Measurements from ENCODE around the gene ALDH9A1. TPM values are rescaled to one million over a fixed set of nuclear protein-coding genes. Genes with fewer than 3 reads are reported as not detected.

The ALDH9A1 gene
- total and polyA plus RNA-seq, 2 of the 8 experiments (the other 6 are each of a cell fraction or from before 2014, with no cell fraction given): 57.6 to 63.8 TPM

DNA sequence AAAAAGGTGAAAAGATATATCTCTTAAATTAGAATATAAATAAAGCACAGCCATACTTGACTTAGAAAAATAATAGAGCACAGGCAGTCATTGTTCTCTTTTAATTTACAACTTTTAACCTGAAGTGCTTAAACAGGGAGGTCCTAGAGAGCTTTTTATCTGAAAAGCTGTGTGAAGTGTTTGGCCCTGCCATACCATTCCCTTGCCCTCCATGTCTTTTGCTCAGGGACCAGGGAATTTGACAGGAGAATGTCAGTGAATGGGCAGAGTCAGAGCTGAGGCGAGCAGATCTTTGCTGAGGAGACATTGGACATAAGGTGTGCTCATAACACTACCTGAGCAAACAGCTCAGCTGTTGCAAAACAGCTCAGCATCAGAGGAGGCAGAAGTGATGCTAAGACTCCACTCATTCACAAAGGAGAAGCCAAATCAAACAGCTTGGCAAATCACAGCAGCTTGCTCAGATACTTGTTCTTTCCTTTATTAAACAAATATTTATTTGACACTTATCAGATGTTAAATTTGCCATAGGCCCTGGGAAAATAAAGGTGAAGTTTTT is 82.2 kb downstream of the ALDH9A1 start:
- Histone ChIP-seq H4K91ac (replicated peaks; ENCODE audit: insufficient read length, low read length) (no peak overlapping the region), H3K18ac (ENCODE audit: extremely low read depth, low read length) (no peak overlapping the region; the same call in 1 of the 2 replicates), H2BK20ac (ENCODE audit: low read length) (no peak overlapping the region), H3K4ac (replicated peaks; ENCODE audit: insufficient read length, low read depth, low read length) (no peak overlapping the region), H3K4me2 (ENCODE audit: insufficient read depth in 1 of 2, low read depth in 2 of 2, low read length in 2 of 2) (peak overlapping the region; percentile 20 to 42), H3K14ac (ENCODE audit: insufficient read length) (no peak overlapping the region), H3K56ac (replicated peaks; ENCODE audit: insufficient read length, low read depth, low read length) (no peak overlapping the region), H2BK5ac (ENCODE audit: low read depth, low read length) (no peak overlapping the region), H3K9ac (replicated peaks in 1 of 4; ENCODE audit: extremely low read depth in 1 of 4, low read depth in 3 of 4, low read length in 3 of 4) (no peak overlapping the region), H3K79me1 (ENCODE audit: low read depth, low read length) (no peaks in the 10 kb centered on the region), H2AFZ (ENCODE audit: low read length) (no peak overlapping the region), H2BK15ac (ENCODE audit: low read length) (0 out of 2 replicates have a peak overlapping the region, but pooled peaks have one; percentile 75), H3K4me1 (replicated peaks in 1 of 4; ENCODE audit: control insufficient read depth in 3 of 4, insufficient read depth in 4 of 4, low read length in 3 of 4) (peaks cover 0 to 11% (median 1%) of the 10 kb centered on the region in 4 experiments; a peak in 4 of 7 replicates), H3K27me3 (replicated peaks in 1 of 4; ENCODE audit: control insufficient read depth in 3 of 4, extremely low read depth in 1 of 4, insufficient read depth in 3 of 4, low read length in 3 of 4) (no peaks in the 10 kb centered on the region), H3K79me2 (ENCODE audit: control insufficient read depth in 1 of 2, insufficient read depth in 2 of 2, low read length in 2 of 2) (no peaks in the 10 kb centered on the region), H3K9me3 (ENCODE audit: insufficient read depth in 2 of 2, low read depth in 1 of 2, low read length in 1 of 2) (no peaks in the 10 kb centered on the region), H3K23ac (ENCODE audit: insufficient read length) (no peak overlapping the region), H3K23me2 (ENCODE audit: low read depth, low read length) (no peaks in the 10 kb centered on the region; the same call in none of the 2 replicates), H3K36me3 (ENCODE audit: control insufficient read depth in 2 of 4, insufficient read depth in 4 of 4, low read length in 3 of 4) (no peaks in the 10 kb centered on the region), H4K20me1 (replicated peaks in 1 of 2; ENCODE audit: control insufficient read depth in 1 of 2, insufficient read depth in 2 of 2, low read length in 2 of 2) (no peaks in the 10 kb centered on the region), H3K27ac (ENCODE audit: low read depth, low read length) (no peak overlapping the region), H3K4me3 (ENCODE audit: extremely low read depth in 1 of 4, insufficient read depth in 2 of 4, low read depth in 3 of 4, low read length in 4 of 4) (no peak overlapping the region), H2AK5ac (ENCODE audit: low read depth, low read length) (no peak overlapping the region), H4K5ac (ENCODE audit: insufficient read length, low read depth, low read length) (no peak overlapping the region), H2BK120ac (replicated peaks; ENCODE audit: low read depth, low read length) (no peak overlapping the region), H4K8ac (ENCODE audit: extremely low read depth, insufficient read depth, low read length) (no peak overlapping the region; the same call in 1 of the 2 replicates), H2BK12ac (ENCODE audit: low read depth, low read length) (no peak overlapping the region)
- FAIRE-seq (peak; percentile 52), DNase-seq (ENCODE audit: low read depth in 1 of 2, low spot score in 2 of 2) (no peak)
- POLR2A ChIA-PET (ENCODE audit: partially characterized antibody): interaction anchor here (1.2 kb wide), 1 partner anchor 14 kb away, joined by 3 read pairs; no protein-coding TSS in a partner anchor
- WGBS, 2 experiments (ENCODE audit: extremely low coverage in 1 of 2, insufficient coverage in 1 of 2, insufficient read length in 1 of 2, insufficient replicate concordance in 2 of 2, low coverage in 1 of 2, low lambda C conversion rate in 2 of 2, missing lambda C conversion rate in 1 of 2): 41% methylated on average over 1 of the region's 1 CpG; no CpG with 5 or more reads in 1 of the 2 experiments
- TF ChIP-seq SRF (IDR thresholded peaks at IDR 0.05; ENCODE audit: low read depth, low read length) (no peak), SP4 (IDR thresholded peaks at IDR 0.05; ENCODE audit: low read length) (no peak), CREB1 (IDR thresholded peaks at IDR 0.05) (no peak), RNF2 (IDR thresholded peaks at IDR 0.05; ENCODE audit: borderline replicate concordance, low read depth, low read length, missing control alignments, poor library complexity, severe bottlenecking) (no peak), HDAC2 (IDR thresholded peaks at IDR 0.05; ENCODE audit: borderline replicate concordance in 1 of 2, low read depth in 2 of 2, low read length in 2 of 2) (no peak), BACH1 (IDR thresholded peaks at IDR 0.05; ENCODE audit: low read length) (no peak), ASH2L (IDR thresholded peaks at IDR 0.05; ENCODE audit: low read length) (no peak)
- CTCF ChIA-PET (ENCODE audit: partially characterized antibody): interaction anchor here (0.9 to 1.8 kb wide), 6 partner anchors 14 to 298 kb away, joined by 3 to 4 read pairs (median 3); no protein-coding TSS in a partner anchor

Data from H1 (cell line).